ENCODE results near the gene MRPL17.

Gene MRPL17

DNA sequence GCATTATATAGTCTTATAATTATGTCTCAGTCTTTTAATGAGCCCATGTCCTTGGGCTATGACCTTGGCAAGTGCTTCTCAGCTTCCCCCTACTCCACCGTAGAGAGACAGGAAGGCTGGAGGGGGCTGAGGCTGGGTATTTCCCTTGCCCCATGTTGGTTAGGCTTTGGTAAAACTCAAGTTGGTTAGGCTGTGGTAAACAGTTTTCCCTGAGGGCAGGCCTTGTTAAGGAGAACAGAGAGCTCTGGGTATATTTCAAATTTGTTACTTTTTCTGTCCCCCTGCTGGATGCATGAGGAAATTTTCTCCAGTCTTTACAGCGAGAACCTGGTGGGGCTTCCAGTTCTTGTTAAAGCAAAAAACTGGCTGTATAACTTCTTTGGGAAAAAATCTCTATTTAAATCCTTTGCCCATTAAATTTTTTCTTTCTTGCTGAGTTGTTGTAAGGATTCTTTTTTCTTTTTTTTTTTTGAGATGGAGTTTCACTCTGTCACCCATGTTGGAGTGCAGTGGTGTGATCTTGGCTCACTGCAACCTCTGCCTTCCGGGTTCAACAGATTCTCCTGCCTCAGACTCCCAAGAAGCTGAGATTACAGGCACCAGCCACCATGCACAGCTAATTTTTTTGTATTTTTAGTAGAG lies 15.3 kb downstream of the MRPL17 start:
- no peaks in the 10 kb centered on the region for H3K9me2 ChIP-seq (replicated peaks; ENCODE audit: low read depth, low read length)
- no peak for TF ChIP-seq EZH2phosphoT487 (IDR thresholded peaks at IDR 0.05; ENCODE audit: borderline replicate concordance)
- TF ChIP-seq, protein P1, sequence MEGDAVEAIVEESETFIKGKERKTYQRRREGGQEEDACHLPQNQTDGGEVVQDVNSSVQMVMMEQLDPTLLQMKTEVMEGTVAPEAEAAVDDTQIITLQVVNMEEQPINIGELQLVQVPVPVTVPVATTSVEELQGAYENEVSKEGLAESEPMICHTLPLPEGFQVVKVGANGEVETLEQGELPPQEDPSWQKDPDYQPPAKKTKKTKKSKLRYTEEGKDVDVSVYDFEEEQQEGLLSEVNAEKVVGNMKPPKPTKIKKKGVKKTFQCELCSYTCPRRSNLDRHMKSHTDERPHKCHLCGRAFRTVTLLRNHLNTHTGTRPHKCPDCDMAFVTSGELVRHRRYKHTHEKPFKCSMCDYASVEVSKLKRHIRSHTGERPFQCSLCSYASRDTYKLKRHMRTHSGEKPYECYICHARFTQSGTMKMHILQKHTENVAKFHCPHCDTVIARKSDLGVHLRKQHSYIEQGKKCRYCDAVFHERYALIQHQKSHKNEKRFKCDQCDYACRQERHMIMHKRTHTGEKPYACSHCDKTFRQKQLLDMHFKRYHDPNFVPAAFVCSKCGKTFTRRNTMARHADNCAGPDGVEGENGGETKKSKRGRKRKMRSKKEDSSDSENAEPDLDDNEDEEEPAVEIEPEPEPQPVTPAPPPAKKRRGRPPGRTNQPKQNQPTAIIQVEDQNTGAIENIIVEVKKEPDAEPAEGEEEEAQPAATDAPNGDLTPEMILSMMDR (conservative IDR thresholded peaks at IDR 0.05; ENCODE audit: low read length): peak; percentile 67
- H3F3A ChIP-seq (ENCODE audit: low read depth): no peaks in the 10 kb centered on the region; the same call in 1 of the 2 replicates
- no peaks in the 10 kb centered on the region for H4K20me1 ChIP-seq (ENCODE audit: insufficient read depth, low read length, poor library complexity, severe bottlenecking)
- H3K4me3 ChIP-seq (ENCODE audit: low read length, poor library complexity, severe bottlenecking): no peak overlapping the region
- peaks cover 29% of the 10 kb centered on the region for H3K4me1 ChIP-seq (ENCODE audit: insufficient read depth, low read length, poor library complexity, severe bottlenecking)
- H2AFZ ChIP-seq (ENCODE audit: low read length): peak overlapping the region; percentile 13; the same call in 1 of the 2 replicates
- no peaks in the 10 kb centered on the region for H3K79me2 ChIP-seq (ENCODE audit: insufficient read depth, low read length)
- no peaks in the 10 kb centered on the region for H3K36me3 ChIP-seq (ENCODE audit: insufficient read depth, low read length)
- no peak overlapping the region for H3K9ac ChIP-seq (ENCODE audit: low read depth, low read length, poor library complexity, severe bottlenecking)
- no peak overlapping the region for H3K4me2 ChIP-seq (ENCODE audit: low read depth, low read length, poor library complexity, severe bottlenecking)
- no peaks in the 10 kb centered on the region for H3K9me3 ChIP-seq (ENCODE audit: insufficient read depth, low read depth, low read length)
- H3K27me3 ChIP-seq (ENCODE audit: insufficient read depth, low read length, poor library complexity, severe bottlenecking): no peaks in the 10 kb centered on the region

DNA sequence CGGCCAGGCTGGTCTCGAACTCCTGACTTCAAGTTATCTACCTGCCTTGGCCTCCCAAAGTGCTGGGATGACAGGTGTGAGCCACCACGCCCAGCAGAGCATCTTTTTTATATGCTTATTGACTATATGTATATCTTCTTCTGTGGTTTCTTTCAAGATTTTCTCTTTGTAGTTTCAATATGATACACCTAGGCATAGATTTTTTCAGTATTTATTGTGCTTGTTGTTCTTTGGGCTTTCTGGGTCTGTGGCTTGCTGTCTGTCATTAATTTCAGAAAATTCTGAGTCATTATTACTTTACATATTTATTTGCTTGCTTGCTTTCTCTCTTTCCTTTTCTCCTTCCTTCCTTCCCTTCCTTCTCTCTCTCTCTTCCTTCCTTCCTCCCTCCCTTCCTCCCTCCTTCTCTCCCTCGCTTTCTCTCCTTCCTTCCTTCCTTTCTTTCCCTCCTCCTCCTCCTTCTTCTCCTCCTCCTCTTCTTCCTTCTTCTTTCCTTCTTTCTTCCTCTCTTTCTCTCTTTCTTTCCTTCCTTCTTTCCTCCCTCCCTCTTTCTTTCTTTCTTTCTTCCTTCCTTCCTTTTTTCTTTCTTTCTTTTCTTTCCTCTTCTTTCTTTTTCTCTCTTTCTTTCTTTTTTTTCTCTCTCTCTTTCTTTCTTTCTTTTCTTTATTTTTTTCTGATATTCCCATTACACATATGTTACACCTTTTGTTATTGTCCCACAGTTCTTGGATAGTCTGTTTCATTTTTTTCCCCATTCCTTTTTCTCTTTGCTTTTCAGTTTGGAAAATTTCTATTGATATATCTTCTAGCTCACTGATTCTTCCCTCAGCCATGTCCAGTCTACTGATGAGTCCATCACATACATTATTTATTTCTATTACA lies 16.6 kb downstream of the MRPL17 start:
- no peaks in the 10 kb centered on the region for H3K9me3 ChIP-seq (ENCODE audit: insufficient read depth, low read depth, low read length)
- H3F3A ChIP-seq (ENCODE audit: low read depth): no peaks in the 10 kb centered on the region; the same call in 1 of the 2 replicates
- no peak overlapping the region for H2AFZ ChIP-seq (ENCODE audit: low read length)
- no peak overlapping the region for H3K4me2 ChIP-seq (ENCODE audit: low read depth, low read length, poor library complexity, severe bottlenecking)
- no peak overlapping the region for H3K4me3 ChIP-seq (ENCODE audit: low read length, poor library complexity, severe bottlenecking)
- no peaks in the 10 kb centered on the region for H3K9me2 ChIP-seq (replicated peaks; ENCODE audit: low read depth, low read length)
- H3K4me1 ChIP-seq (ENCODE audit: insufficient read depth, low read length, poor library complexity, severe bottlenecking): peaks cover 16% of the 10 kb centered on the region
- H3K27me3 ChIP-seq (ENCODE audit: insufficient read depth, low read length, poor library complexity, severe bottlenecking): no peaks in the 10 kb centered on the region
- no peaks in the 10 kb centered on the region for H3K36me3 ChIP-seq (ENCODE audit: insufficient read depth, low read length)
- no peak for TF ChIP-seq EZH2phosphoT487 (IDR thresholded peaks at IDR 0.05; ENCODE audit: borderline replicate concordance)
- TF ChIP-seq, protein P1 (conservative IDR thresholded peaks at IDR 0.05; ENCODE audit: low read length): no peak
- H3K79me2 ChIP-seq (ENCODE audit: insufficient read depth, low read length): no peaks in the 10 kb centered on the region
- no peaks in the 10 kb centered on the region for H4K20me1 ChIP-seq (ENCODE audit: insufficient read depth, low read length, poor library complexity, severe bottlenecking)
- H3K9ac ChIP-seq (ENCODE audit: low read depth, low read length, poor library complexity, severe bottlenecking): no peak overlapping the region

DNA sequence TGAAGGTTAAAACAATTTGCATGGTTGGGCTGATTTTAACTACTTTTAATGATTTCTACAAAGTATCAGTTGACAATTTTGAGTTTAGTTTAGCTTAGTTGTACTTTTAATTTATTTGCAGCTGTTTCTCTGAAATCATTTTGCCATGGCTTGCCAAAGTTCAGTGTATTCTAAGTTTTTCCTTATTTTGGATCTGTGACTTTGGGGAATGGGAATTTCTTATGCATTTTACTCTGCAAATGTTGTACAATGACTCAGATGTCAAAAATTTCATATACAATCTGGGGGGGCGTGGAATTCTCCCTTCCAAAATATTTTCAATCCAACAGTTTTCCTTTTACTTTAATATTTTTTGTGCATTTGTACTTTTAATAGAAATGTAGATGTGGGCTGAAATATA lies 18.6 kb downstream of the MRPL17 start:
- no peak overlapping the region for H2AFZ ChIP-seq (ENCODE audit: low read length)
- peaks cover under 1% of the 10 kb centered on the region for H3K4me1 ChIP-seq (ENCODE audit: insufficient read depth, low read length, poor library complexity, severe bottlenecking)
- TF ChIP-seq, protein P1 (conservative IDR thresholded peaks at IDR 0.05; ENCODE audit: low read length): no peak
- no peak for TF ChIP-seq EZH2phosphoT487 (IDR thresholded peaks at IDR 0.05; ENCODE audit: borderline replicate concordance)
- H3K9ac ChIP-seq (ENCODE audit: low read depth, low read length, poor library complexity, severe bottlenecking): no peak overlapping the region
- no peak overlapping the region for H3K4me2 ChIP-seq (ENCODE audit: low read depth, low read length, poor library complexity, severe bottlenecking)
- H3K79me2 ChIP-seq (ENCODE audit: insufficient read depth, low read length): no peaks in the 10 kb centered on the region
- no peaks in the 10 kb centered on the region for H3K9me3 ChIP-seq (ENCODE audit: insufficient read depth, low read depth, low read length)
- H3K4me3 ChIP-seq (ENCODE audit: low read length, poor library complexity, severe bottlenecking): no peak overlapping the region
- H3K36me3 ChIP-seq (ENCODE audit: insufficient read depth, low read length): no peaks in the 10 kb centered on the region
- H3K27me3 ChIP-seq (ENCODE audit: insufficient read depth, low read length, poor library complexity, severe bottlenecking): no peaks in the 10 kb centered on the region
- no peaks in the 10 kb centered on the region for H4K20me1 ChIP-seq (ENCODE audit: insufficient read depth, low read length, poor library complexity, severe bottlenecking)
- no peaks in the 10 kb centered on the region; the same call in 1 of the 2 replicates for H3F3A ChIP-seq (ENCODE audit: low read depth)
- H3K9me2 ChIP-seq (replicated peaks; ENCODE audit: low read depth, low read length): no peaks in the 10 kb centered on the region

Measured in Loucy (cell line).